ENCODE data around the gene RAD51B. TPM values are rescaled to one million over a fixed set of nuclear protein-coding genes. Genes with fewer than 3 reads are reported as not detected.

RAD51B gene
- polyA plus RNA-seq, 1 donor (not counting 4 experiments of a cell fraction or from before 2014, with no cell fraction given): 13.3 TPM

DNA sequence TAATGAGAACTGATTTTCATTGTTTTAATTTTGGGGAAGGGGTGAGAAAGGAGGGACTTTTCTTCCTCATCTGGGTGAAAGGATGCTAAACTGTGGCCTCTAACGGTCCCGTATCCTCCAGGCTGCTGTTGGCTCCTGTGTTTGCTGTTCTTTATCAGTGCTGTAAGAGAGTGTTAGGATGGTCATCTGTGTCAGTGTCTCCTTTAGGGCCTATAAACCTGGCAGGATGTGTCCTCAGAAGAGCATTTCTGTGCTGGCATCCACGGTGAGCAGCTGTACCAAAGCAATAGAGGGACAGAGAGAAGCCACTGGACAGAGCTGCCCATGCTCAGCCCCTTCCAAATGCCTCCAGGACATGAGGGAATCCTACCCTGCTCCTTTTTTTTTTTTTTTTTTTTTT is 720.2 kb downstream of the RAD51B start:
- dilution Hi-C loops (cut with MboI; ENCODE audit: extremely low pct_ligation_motif_present, low sequenced_read_pairs): no loop called here
- H3K36me3 ChIP-seq (ENCODE audit: control insufficient read depth in 2 of 2, extremely low read depth in 1 of 2, insufficient read depth in 2 of 2, low read length in 2 of 2): no peaks in the 10 kb centered on the region
- DNase-seq (ENCODE audit: low read depth, low spot score) (no peak), FAIRE-seq (no peak)
- no peaks in the 10 kb centered on the region for H3K9me1 ChIP-seq (ENCODE audit: control insufficient read depth, extremely low read depth, insufficient read depth, low read length)
- H3K4me1 ChIP-seq (ENCODE audit: control insufficient read depth, extremely low read depth, insufficient read depth, low read length): peaks cover 37% of the 10 kb centered on the region
- TF ChIP-seq CTCF (optimal IDR thresholded peaks at IDR 0.05 in 1 of 3, IDR thresholded peaks at IDR 0.05 in 1 of 3, conservative IDR thresholded peaks at IDR 0.05 in 1 of 3; ENCODE audit: extremely low read depth in 1 of 3, insufficient read depth in 2 of 3, low read length in 3 of 3) (no peak), EZH2 (IDR thresholded peaks at IDR 0.05; ENCODE audit: low read length) (no peak)
- no peak overlapping the region for H3K4me2 ChIP-seq (ENCODE audit: control insufficient read depth, extremely low read depth, insufficient read depth, low read depth, low read length)
- no peak overlapping the region for H3K9ac ChIP-seq (ENCODE audit: control insufficient read depth, extremely low read depth, insufficient read depth, low read length)
- H3K9me3 ChIP-seq (ENCODE audit: control insufficient read depth, low read depth, low read length): no peaks in the 10 kb centered on the region
- no peaks in the 10 kb centered on the region for H3K79me2 ChIP-seq (ENCODE audit: control insufficient read depth, insufficient read depth, low read length)
- no peaks in the 10 kb centered on the region for H4K20me1 ChIP-seq (ENCODE audit: control insufficient read depth, extremely low read depth, insufficient read depth, low read length)
- no peaks in the 10 kb centered on the region for H3K27me3 ChIP-seq (ENCODE audit: control insufficient read depth, extremely low read depth, insufficient read depth, low read length)
- H2AFZ ChIP-seq (ENCODE audit: control insufficient read depth, low read length): no peak overlapping the region
- no peak overlapping the region for H3K27ac ChIP-seq (ENCODE audit: control insufficient read depth, insufficient read depth, low read length)
- no peak overlapping the region for H3K4me3 ChIP-seq (ENCODE audit: control insufficient read depth in 2 of 3, extremely low read depth in 1 of 3, insufficient read depth in 2 of 3, low read depth in 1 of 3, low read length in 3 of 3)

- no peak for DNase-seq (ENCODE audit: low read depth, low spot score)
- Histone ChIP-seq H3K27ac (ENCODE audit: control insufficient read depth, insufficient read depth, low read length) (no peak overlapping the region), H3K27me3 (ENCODE audit: control insufficient read depth, extremely low read depth, insufficient read depth, low read length) (no peaks in the 10 kb centered on the region), H3K9ac (ENCODE audit: control insufficient read depth, extremely low read depth, insufficient read depth, low read length) (no peak overlapping the region), H3K4me2 (ENCODE audit: control insufficient read depth, extremely low read depth, insufficient read depth, low read depth, low read length) (no peak overlapping the region), H3K9me3 (ENCODE audit: control insufficient read depth, low read depth, low read length) (no peaks in the 10 kb centered on the region), H3K36me3 (ENCODE audit: control insufficient read depth in 2 of 2, extremely low read depth in 1 of 2, insufficient read depth in 2 of 2, low read length in 2 of 2) (no peaks in the 10 kb centered on the region), H4K20me1 (ENCODE audit: control insufficient read depth, extremely low read depth, insufficient read depth, low read length) (no peaks in the 10 kb centered on the region), H2AFZ (ENCODE audit: control insufficient read depth, low read length) (no peak overlapping the region), H3K9me1 (ENCODE audit: control insufficient read depth, extremely low read depth, insufficient read depth, low read length) (no peaks in the 10 kb centered on the region), H3K4me3 (ENCODE audit: control insufficient read depth in 2 of 3, extremely low read depth in 1 of 3, insufficient read depth in 2 of 3, low read depth in 1 of 3, low read length in 3 of 3) (no peak overlapping the region), H3K79me2 (ENCODE audit: control insufficient read depth, insufficient read depth, low read length) (no peaks in the 10 kb centered on the region), H3K4me1 (ENCODE audit: control insufficient read depth, extremely low read depth, insufficient read depth, low read length) (peaks cover 37% of the 10 kb centered on the region)
- FAIRE-seq: no peak
- dilution Hi-C loops (cut with MboI; ENCODE audit: extremely low pct_ligation_motif_present, low sequenced_read_pairs): no loop called here
- no peak for TF ChIP-seq EZH2 (IDR thresholded peaks at IDR 0.05; ENCODE audit: low read length)
- TF ChIP-seq CTCF (optimal IDR thresholded peaks at IDR 0.05 in 1 of 3, IDR thresholded peaks at IDR 0.05 in 1 of 3, conservative IDR thresholded peaks at IDR 0.05 in 1 of 3; ENCODE audit: extremely low read depth in 1 of 3, insufficient read depth in 2 of 3, low read length in 3 of 3): no peak
Observed at GRCh38 chr14:68541178-68541896, 721.8 kb downstream of the RAD51B start.

All from keratinocyte (primary cell).